CD4-positive, alpha-beta T cell (primary cell): ENCODE results near the gene ELL2. TPM values are rescaled to one million over a fixed set of nuclear protein-coding genes. Genes with fewer than 3 reads are reported as not detected.

Experiments used
- ATAC-seq: fragments of 200-7000 bp; cut with Tn5 transposase; one replicate; pipeline ENCODE4 v1.10.0; 2022; ENCODE audit warnings: mild to moderate bottlenecking; ENCODE audit not compliant: poor library complexity
- CTCF ChIA-PET: fragments of 350-600 bp; sonication (Branson Sonifier 250); formaldehyde crosslinking; loops from one replicate; lab custom pipeline; 2021; ENCODE audit warnings: antibody characterized with exemption, inconsistent platforms; lab: Charles Lee
- POLR2A ChIA-PET: fragments of 350-600 bp; sonication (Branson Sonifier 250); formaldehyde crosslinking; loops from one replicate; lab custom pipeline; 2021; ENCODE audit warnings: antibody characterized with exemption, inconsistent platforms; lab: Charles Lee
- DNase-seq, 14 experiments: peaks; one replicate each; pipeline ENCODE4 v3.0.0-alpha.2; 2013 to 2020; ENCODE audit warnings: mixed read lengths in 2 of 14
- H3K27ac ChIP-seq, 2 donors: one replicate each; pipeline versions ENCODE4 v1.5.1 to v1.7.0; 2013; ENCODE audit warnings: low read length in 2 of 2, low read depth in 1 of 2, mild to moderate bottlenecking in 1 of 2
- H3K27me3 ChIP-seq, 2 experiments: 1 replicate in 1 of 2; 2 replicates in 1 of 2; pipeline versions ENCODE4 v1.6.1 to v1.7.0; 2013; ENCODE audit warnings: low read length in 2 of 2, control low read depth in 1 of 2, mild to moderate bottlenecking in 1 of 2, moderate library complexity in 1 of 2; ENCODE audit not compliant: insufficient read depth in 2 of 2, control insufficient read depth in 1 of 2
- H3K36me3 ChIP-seq: one replicate; pipeline ENCODE4 v1.6.1; 2013; ENCODE audit warnings: low read length, control low read depth; ENCODE audit not compliant: insufficient read depth
- H3K4me1 ChIP-seq: one replicate; pipeline ENCODE4 v1.6.1; 2013; ENCODE audit warnings: low read length, control low read depth; ENCODE audit not compliant: insufficient read depth
- H3K4me3 ChIP-seq: one replicate; pipeline ENCODE4 v1.5.1; 2013; ENCODE audit warnings: mild to moderate bottlenecking, low read length, moderate library complexity
- H3K9me3 ChIP-seq, 2 experiments: 1 replicate in 1 of 2; 2 replicates in 1 of 2; pipeline versions ENCODE4 v1.6.1 to v1.7.0; 2013; ENCODE audit warnings: low read length in 2 of 2, mild to moderate bottlenecking in 2 of 2, control low read depth in 1 of 2, moderate library complexity in 1 of 2; ENCODE audit not compliant: control insufficient read depth in 1 of 2, insufficient read depth in 1 of 2
- H3K27ac Mint-ChIP-seq: one replicate; pipeline ENCODE4 v1.8.0; 2020; ENCODE audit warnings: mixed read lengths
- H3K27me3 Mint-ChIP-seq: one replicate; pipeline ENCODE4 v1.8.0; 2021; ENCODE audit warnings: mixed read lengths
- H3K36me3 Mint-ChIP-seq: one replicate; pipeline ENCODE4 v1.8.0; 2021; ENCODE audit warnings: low read depth, mixed read lengths
- H3K4me1 Mint-ChIP-seq: one replicate; pipeline ENCODE4 v1.8.0; 2021; ENCODE audit warnings: low read depth, mixed read lengths
- H3K4me3 Mint-ChIP-seq: one replicate; pipeline ENCODE4 v1.8.0; 2020; ENCODE audit warnings: mild to moderate bottlenecking, mixed read lengths
- H3K9me3 Mint-ChIP-seq: one replicate; pipeline ENCODE4 v1.8.0; 2020; ENCODE audit warnings: mixed read lengths
- CTCF ChIP-seq: fragments of 200-600 bp; IDR thresholded peaks from one replicate; pipeline ENCODE4 v1.8.0; 2022; ENCODE audit warnings: antibody characterized with exemption, mild to moderate bottlenecking
- intact Hi-C, 2 experiments: fragments of 100-400 bp; cut with DNase I in 1 of 2; cut with micrococcal nuclease in 1 of 2; formaldehyde crosslinking; loops; one replicate each; pipeline versions ENCODE4 v1.15.1 to v1.9.0; 2023 to 2025; cut with DNase I, micrococcal nuclease
- total RNA-seq, 174 experiments: library from RNA in 2 of 174; stranded (reverse) in 2 of 174; gene quantifications; one replicate each; pipeline ENCODE4 v1.2.3 and lab custom pipeline; 2021 to 2026

ELL2 gene
- total RNA-seq, 2 experiments from 2014 or later: 93.5 to 98.1 TPM

- peaks cover 23% of the 10 kb centered on the region for H3K4me1 ChIP-seq
- no peaks in the 10 kb centered on the region for H3K9me3 Mint-ChIP-seq
- no peaks in the 10 kb centered on the region for H3K27me3 Mint-ChIP-seq
- no peak for TF ChIP-seq CTCF
- POLR2A ChIA-PET: no interaction called here
- no peak overlapping the region for H3K4me3 Mint-ChIP-seq
- H3K4me3 ChIP-seq: no peak overlapping the region
- no peak overlapping the region for H3K27ac ChIP-seq
- H3K27ac Mint-ChIP-seq: no peak overlapping the region
- peaks cover 36% of the 10 kb centered on the region for H3K4me1 Mint-ChIP-seq
- DNase-seq (no peak), ATAC-seq (no peak)
- H3K36me3 ChIP-seq: no peaks in the 10 kb centered on the region
- no peaks in the 10 kb centered on the region for H3K27me3 ChIP-seq
- H3K9me3 ChIP-seq: no peaks in the 10 kb centered on the region
- peaks cover 10% of the 10 kb centered on the region for H3K36me3 Mint-ChIP-seq
- CTCF ChIA-PET: no interaction called here
- intact Hi-C loops: loop anchor here (5.0 kb wide), 2 partner anchors 40 to 85 kb away; no protein-coding TSS in a partner anchor
Observed at GRCh38 chr5:95956900-95957293, 4.8 kb downstream of the ELL2 start.

- no peak for ATAC-seq
- H3K36me3 ChIP-seq: no peaks in the 10 kb centered on the region
- no peak for DNase-seq
- TF ChIP-seq CTCF: no peak
- peaks cover 6% of the 10 kb centered on the region for H3K36me3 Mint-ChIP-seq
- no peak overlapping the region for H3K4me3 ChIP-seq
- ChIA-PET POLR2A (no interaction called here), CTCF (interaction anchor here (1.1 kb wide), 1 partner anchor 12 kb away, joined by 4 read pairs; no protein-coding TSS in a partner anchor)
- H3K27ac Mint-ChIP-seq: no peak overlapping the region
- no peak overlapping the region for H3K4me3 Mint-ChIP-seq
- intact Hi-C loops: loop anchor here (5.0 kb wide), 2 partner anchors 39 to 84 kb away; no protein-coding TSS in a partner anchor
- no peaks in the 10 kb centered on the region for H3K9me3 ChIP-seq
- no peaks in the 10 kb centered on the region for H3K27me3 Mint-ChIP-seq
- peaks cover 34% of the 10 kb centered on the region for H3K4me1 Mint-ChIP-seq
- no peaks in the 10 kb centered on the region for H3K9me3 Mint-ChIP-seq
- H3K4me1 ChIP-seq: peaks cover 22% of the 10 kb centered on the region
- H3K27ac ChIP-seq: no peak overlapping the region
- H3K27me3 ChIP-seq: no peaks in the 10 kb centered on the region
Observed at GRCh38 chr5:95956021-95956899, 5.4 kb downstream of the ELL2 start.

GRCh38 chr5:95954716-95955115 lies 6.9 kb downstream of the ELL2 start:
- POLR2A ChIA-PET: no interaction called here
- no peak for ATAC-seq
- H3K36me3 Mint-ChIP-seq: no peaks in the 10 kb centered on the region
- peaks cover 9% of the 10 kb centered on the region for H3K4me1 ChIP-seq
- no peaks in the 10 kb centered on the region for H3K27me3 Mint-ChIP-seq
- intact Hi-C loops: loop anchor here (5.0 kb wide), 2 partner anchors 37 to 82 kb away; no protein-coding TSS in a partner anchor
- no peak for TF ChIP-seq CTCF
- H3K27ac Mint-ChIP-seq: no peak overlapping the region
- CTCF ChIA-PET: interaction anchor here (1.0 to 1.1 kb wide), 2 partner anchors 11 to 14 kb away, joined by 4 read pairs; no protein-coding TSS in a partner anchor
- H3K27me3 ChIP-seq: no peaks in the 10 kb centered on the region
- peaks cover 20% of the 10 kb centered on the region for H3K4me1 Mint-ChIP-seq
- H3K9me3 Mint-ChIP-seq: no peaks in the 10 kb centered on the region
- H3K4me3 ChIP-seq: no peak overlapping the region
- no peak overlapping the region for H3K27ac ChIP-seq
- no peak for DNase-seq
- H3K36me3 ChIP-seq: no peaks in the 10 kb centered on the region
- no peaks in the 10 kb centered on the region for H3K9me3 ChIP-seq
- H3K4me3 Mint-ChIP-seq: no peak overlapping the region
